Esophagus muscularis mucosa (tissue), 4 donors: ENCODE data around the gene HPF1. TPM values are rescaled to one million over a fixed set of nuclear protein-coding genes. Genes with fewer than 3 reads are reported as not detected.

ENCODE experiments used
- DNase-seq: peaks from one replicate; pipeline ENCODE4 v3.0.0-alpha.2; 2017; ENCODE audit errors: extremely low spot score
- H3K27ac ChIP-seq, 4 donors: fragments of 200-600 bp; sonication (generic); replicated peaks in 1 of 4; 1 replicate in 3 of 4; 2 replicates in 1 of 4; pipeline ENCODE4 v1.5.1; 2016 to 2019; ENCODE audit warnings: mild to moderate bottlenecking in 1 of 4
- H3K27me3 ChIP-seq, 4 donors: fragments of 200-600 bp; sonication (generic); one replicate each; pipeline versions ENCODE4 v1.5.1 to v1.6.0; 2016 to 2019
- H3K36me3 ChIP-seq, 4 donors: fragments of 200-600 bp; sonication (generic); one replicate each; pipeline ENCODE4 v1.5.1; 2016 to 2019
- H3K4me1 ChIP-seq, 4 donors: fragments of 200-600 bp; sonication (generic); one replicate each; pipeline ENCODE4 v1.5.1; 2016 to 2019
- H3K4me3 ChIP-seq, 4 donors: fragments of 200-600 bp; sonication (generic); 1 replicate in 2 of 4; 2 replicates in 2 of 4; pipeline ENCODE4 v1.5.1; 2016 to 2019; ENCODE audit warnings: mild to moderate bottlenecking in 4 of 4, moderate library complexity in 1 of 4
- H3K9me3 ChIP-seq, 4 donors: fragments of 200-600 bp; sonication (generic); 1 replicate in 3 of 4; 2 replicates in 1 of 4; pipeline ENCODE4 v1.5.1; 2016 to 2019
- EP300 ChIP-seq: sonication (generic); formaldehyde crosslinking; IDR thresholded peaks from one replicate; pipeline ENCODE4 v1.6.1; 2017; ENCODE audit warnings: antibody characterized with exemption
- POLR2A ChIP-seq: fragments of 450-650 bp; IDR thresholded peaks from one replicate; pipeline ENCODE4 v1.6.1; 2017; ENCODE audit warnings: antibody characterized with exemption, moderate library complexity, mild to moderate bottlenecking, low read depth
- POLR2AphosphoS5 ChIP-seq, 2 donors: sonication (generic); formaldehyde crosslinking; IDR thresholded peaks; one replicate each; pipeline ENCODE4 v1.6.1; 2017; ENCODE audit warnings: antibody characterized with exemption in 2 of 2
- WGBS: methylation state at CpG from one replicate; pipeline ENCODE4 v1.1.5; 2018; 5-methylcytosine and 5-hydroxymethylcytosine counted together
- intact Hi-C: fragments of 100-400 bp; cut with DNase I; formaldehyde crosslinking; loops from one replicate; pipeline ENCODE4 v1.15.1; 2023
- total RNA-seq, 4 donors: library from RNA; depleted of rRNA; stranded (reverse); fragments of >200 nt; gene quantifications; one replicate each; pipeline versions ENCODE4 v1.1.0 to v1.2.1, GENCODE V29; 2016
- TF ChIP-seq, protein P1 (sequence below), 3 experiments: fragments of 200-600 bp in 2 of 3; fragments of 450-650 bp in 1 of 3; sonication (generic) in 2 of 3; IDR thresholded peaks; one replicate each; pipeline ENCODE4 v1.5.1; 2017 to 2019; ENCODE audit warnings: antibody characterized with exemption in 3 of 3, mild to moderate bottlenecking in 2 of 3, moderate library complexity in 1 of 3

The HPF1 gene
- total RNA-seq, 4 donors from 2014 or later, result 15.2 to 33.1 (median 17.7) TPM

DNA sequence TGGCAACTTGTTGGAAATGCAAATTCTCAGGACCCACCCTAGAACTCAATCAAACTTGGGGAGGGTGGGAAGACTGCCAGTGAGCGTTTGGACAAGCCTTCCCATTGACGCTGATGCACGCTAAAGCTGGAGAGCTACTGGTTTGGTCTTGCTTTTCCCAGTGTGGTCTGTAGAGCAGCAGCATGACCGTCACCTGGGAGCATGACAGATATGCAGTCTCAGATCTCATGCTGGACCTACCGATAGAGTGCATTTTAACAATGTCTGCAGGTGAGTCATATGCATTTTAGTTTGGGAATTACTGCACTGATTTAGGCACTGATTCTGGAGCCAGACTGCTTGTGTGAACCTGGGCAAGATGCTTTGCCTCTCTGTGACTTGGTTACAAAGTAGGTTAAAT, 27.2 kb downstream of the HPF1 start:
- 98% methylated on average over 5 of the region's 5 CpGs for WGBS
- DNase-seq, result no peak
- intact Hi-C loops, result no loop called here
- Histone ChIP-seq H3K4me1 (no peaks in the 10 kb centered on the region), H3K27ac (no peak overlapping the region), H3K9me3 (no peaks in the 10 kb centered on the region), H3K27me3 (no peaks in the 10 kb centered on the region), H3K36me3 (peaks cover 13 to 51% (median 23%) of the 10 kb centered on the region in 4 donors), H3K4me3 (no peak overlapping the region)
- no peak for TF ChIP-seq EP300

DNA sequence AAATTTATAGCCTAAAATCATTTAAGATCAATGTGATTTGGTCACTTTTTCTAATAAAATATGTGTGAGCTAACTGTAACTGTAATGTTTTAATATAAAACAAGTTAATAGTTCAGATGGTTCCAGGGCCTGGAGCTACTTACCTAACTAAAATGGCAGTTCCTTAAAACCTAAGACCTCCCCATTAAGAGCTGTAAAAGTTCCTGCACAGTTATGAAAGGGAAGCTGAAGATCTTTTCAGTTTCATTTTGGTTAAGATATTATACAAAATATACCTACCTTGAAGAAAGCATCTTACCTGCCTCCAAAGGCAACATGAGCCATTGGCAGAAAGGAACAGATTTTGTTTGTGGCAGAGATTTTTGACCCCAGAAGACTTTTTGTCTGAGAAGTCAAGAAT, 30.1 kb downstream of the HPF1 start:
- Histone ChIP-seq H3K4me1 (no peaks in the 10 kb centered on the region), H3K27ac (no peak overlapping the region), H3K36me3 (peaks cover 11 to 41% (median 20%) of the 10 kb centered on the region in 4 donors), H3K27me3 (no peaks in the 10 kb centered on the region), H3K9me3 (no peaks in the 10 kb centered on the region), H3K4me3 (no peak overlapping the region)
- intact Hi-C loops, result loop anchor here (10.0 kb wide), 1 partner anchor 113 kb away; the partner anchor contains the start of gene NEK1
- no peak for DNase-seq
- TF ChIP-seq POLR2AphosphoS5 (IDR thresholded peaks at IDR 0.05) (no peak), EP300 (no peak), POLR2A (no peak)
- TF ChIP-seq, protein P1, sequence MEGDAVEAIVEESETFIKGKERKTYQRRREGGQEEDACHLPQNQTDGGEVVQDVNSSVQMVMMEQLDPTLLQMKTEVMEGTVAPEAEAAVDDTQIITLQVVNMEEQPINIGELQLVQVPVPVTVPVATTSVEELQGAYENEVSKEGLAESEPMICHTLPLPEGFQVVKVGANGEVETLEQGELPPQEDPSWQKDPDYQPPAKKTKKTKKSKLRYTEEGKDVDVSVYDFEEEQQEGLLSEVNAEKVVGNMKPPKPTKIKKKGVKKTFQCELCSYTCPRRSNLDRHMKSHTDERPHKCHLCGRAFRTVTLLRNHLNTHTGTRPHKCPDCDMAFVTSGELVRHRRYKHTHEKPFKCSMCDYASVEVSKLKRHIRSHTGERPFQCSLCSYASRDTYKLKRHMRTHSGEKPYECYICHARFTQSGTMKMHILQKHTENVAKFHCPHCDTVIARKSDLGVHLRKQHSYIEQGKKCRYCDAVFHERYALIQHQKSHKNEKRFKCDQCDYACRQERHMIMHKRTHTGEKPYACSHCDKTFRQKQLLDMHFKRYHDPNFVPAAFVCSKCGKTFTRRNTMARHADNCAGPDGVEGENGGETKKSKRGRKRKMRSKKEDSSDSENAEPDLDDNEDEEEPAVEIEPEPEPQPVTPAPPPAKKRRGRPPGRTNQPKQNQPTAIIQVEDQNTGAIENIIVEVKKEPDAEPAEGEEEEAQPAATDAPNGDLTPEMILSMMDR (IDR thresholded peaks at IDR 0.05), result no peak

DNA sequence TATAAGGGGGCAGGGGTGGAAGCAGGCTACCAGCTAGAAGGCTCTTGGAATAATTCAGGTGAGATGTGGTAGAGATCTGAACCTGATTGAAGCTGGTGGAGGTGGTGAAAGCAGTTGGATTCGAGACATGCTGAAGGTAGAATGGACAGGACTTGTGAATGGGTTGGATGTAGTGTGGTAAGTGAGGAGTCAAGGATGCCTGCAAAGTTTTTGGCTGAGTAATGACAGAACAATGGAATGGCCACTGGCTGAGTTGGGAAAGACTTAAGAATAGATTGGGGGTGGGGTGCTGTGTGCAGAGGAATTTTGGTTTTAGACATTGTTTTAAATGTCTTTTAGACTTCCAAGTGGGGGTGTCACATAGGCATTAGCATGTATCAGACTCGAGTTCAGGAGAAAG, 33.5 kb downstream of the HPF1 start:
- Histone ChIP-seq H3K4me3 (no peak overlapping the region), H3K27ac (no peak overlapping the region), H3K36me3 (peaks cover 15 to 35% (median 19%) of the 10 kb centered on the region in 4 donors), H3K4me1 (no peaks in the 10 kb centered on the region), H3K27me3 (no peaks in the 10 kb centered on the region), H3K9me3 (no peaks in the 10 kb centered on the region)
- TF ChIP-seq, protein P1 (IDR thresholded peaks at IDR 0.05), result no peak
- TF ChIP-seq POLR2AphosphoS5 (IDR thresholded peaks at IDR 0.05) (no peak), POLR2A (no peak), EP300 (no peak)
- DNase-seq, result no peak
- WGBS, result 94% methylated on average over 2 of the region's 2 CpGs
- intact Hi-C loops, result loop anchor here (10.0 kb wide), 1 partner anchor 109 kb away; the partner anchor contains the start of gene NEK1

DNA sequence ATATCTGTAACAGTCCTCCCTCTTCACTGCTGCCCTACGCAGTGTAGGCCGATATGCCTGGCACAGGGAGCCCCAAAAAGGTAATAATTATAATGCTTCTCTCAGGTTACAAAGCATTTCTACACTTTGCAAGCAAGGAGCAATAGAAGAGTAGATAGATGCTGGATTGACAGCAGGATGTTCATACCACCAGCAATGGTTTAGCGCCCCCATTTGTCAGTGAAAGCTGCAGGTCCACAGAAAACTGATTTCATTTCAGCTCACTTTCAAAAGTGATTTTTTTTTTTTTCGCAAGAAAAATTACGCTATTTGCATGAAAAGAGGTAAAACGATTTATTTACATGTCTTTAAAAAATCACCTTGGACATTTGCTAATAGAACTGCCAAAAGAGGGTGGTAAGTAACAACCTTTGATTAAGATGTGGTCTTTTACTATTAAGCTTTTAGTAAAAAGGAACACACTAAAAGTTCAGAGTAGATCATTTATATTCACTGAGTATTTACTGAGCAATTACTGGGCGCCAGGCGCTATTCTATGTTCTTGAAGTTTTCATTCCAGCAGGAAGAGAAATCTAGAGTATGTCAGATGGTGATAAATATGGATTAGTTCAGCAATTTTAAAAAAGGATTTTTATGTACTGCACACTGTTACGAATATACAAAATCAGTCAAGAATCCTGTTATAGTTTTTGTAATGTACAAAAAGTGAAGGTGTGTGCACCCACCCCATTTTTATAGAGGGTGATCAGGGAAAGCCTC, 34.4 kb downstream of the HPF1 start:
- Histone ChIP-seq H3K27me3 (no peaks in the 10 kb centered on the region), H3K4me1 (no peaks in the 10 kb centered on the region), H3K9me3 (no peaks in the 10 kb centered on the region), H3K36me3 (peaks cover 8 to 27% (median 20%) of the 10 kb centered on the region in 4 donors), H3K4me3 (no peak overlapping the region), H3K27ac (no peak overlapping the region)
- WGBS, result 89% methylated on average over 9 of the region's 9 CpGs
- DNase-seq, result no peak
- TF ChIP-seq POLR2A, result no peak
- TF ChIP-seq POLR2AphosphoS5 (IDR thresholded peaks at IDR 0.05), result no peak
- TF ChIP-seq EP300, result no peak
- TF ChIP-seq, protein P1 (IDR thresholded peaks at IDR 0.05), result no peak
- intact Hi-C loops, result loop anchor here (10.0 kb wide), 1 partner anchor 109 kb away; the partner anchor contains the start of gene NEK1

DNA sequence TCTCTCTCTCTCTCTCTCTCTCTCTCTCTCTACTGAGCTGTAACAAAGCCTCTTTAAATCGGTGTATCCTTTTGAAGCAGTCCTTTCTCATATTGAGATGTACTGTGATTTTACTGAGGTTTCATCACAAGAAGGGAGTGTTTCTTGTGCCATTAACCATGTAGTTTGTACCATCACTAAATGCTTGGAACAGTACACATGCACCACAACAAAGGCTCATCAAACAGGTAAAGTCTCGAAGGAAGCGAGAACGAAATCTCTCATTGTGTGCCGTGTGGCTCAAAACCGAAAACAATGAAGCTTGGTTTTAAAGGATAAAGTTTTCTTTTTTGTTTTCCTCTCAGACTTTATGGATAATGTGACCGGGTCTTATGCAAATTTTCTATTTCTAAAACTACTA, 37.2 kb downstream of the HPF1 start:
- no peak for TF ChIP-seq POLR2A
- TF ChIP-seq EP300, result no peak
- Histone ChIP-seq H3K27me3 (no peaks in the 10 kb centered on the region), H3K4me3 (no peak overlapping the region), H3K4me1 (no peaks in the 10 kb centered on the region), H3K9me3 (no peaks in the 10 kb centered on the region), H3K27ac (no peak overlapping the region), H3K36me3 (peaks cover 8 to 36% (median 21%) of the 10 kb centered on the region in 4 donors)
- 96% methylated on average over 7 of the region's 7 CpGs for WGBS
- no peak for DNase-seq
- intact Hi-C loops, result loop anchor here (10.0 kb wide), 1 partner anchor 106 kb away; the partner anchor contains the start of gene NEK1
